HG03571 (cell line): ENCODE results near the gene TPCN1.

Experiments used
- ATAC-seq: cut with Tn5 transposase; IDR thresholded peaks from one replicate; pipeline ENCODE4 v1.9.1; 2021; ENCODE audit not compliant: unreplicated experiment

TPCN1 gene

DNA sequence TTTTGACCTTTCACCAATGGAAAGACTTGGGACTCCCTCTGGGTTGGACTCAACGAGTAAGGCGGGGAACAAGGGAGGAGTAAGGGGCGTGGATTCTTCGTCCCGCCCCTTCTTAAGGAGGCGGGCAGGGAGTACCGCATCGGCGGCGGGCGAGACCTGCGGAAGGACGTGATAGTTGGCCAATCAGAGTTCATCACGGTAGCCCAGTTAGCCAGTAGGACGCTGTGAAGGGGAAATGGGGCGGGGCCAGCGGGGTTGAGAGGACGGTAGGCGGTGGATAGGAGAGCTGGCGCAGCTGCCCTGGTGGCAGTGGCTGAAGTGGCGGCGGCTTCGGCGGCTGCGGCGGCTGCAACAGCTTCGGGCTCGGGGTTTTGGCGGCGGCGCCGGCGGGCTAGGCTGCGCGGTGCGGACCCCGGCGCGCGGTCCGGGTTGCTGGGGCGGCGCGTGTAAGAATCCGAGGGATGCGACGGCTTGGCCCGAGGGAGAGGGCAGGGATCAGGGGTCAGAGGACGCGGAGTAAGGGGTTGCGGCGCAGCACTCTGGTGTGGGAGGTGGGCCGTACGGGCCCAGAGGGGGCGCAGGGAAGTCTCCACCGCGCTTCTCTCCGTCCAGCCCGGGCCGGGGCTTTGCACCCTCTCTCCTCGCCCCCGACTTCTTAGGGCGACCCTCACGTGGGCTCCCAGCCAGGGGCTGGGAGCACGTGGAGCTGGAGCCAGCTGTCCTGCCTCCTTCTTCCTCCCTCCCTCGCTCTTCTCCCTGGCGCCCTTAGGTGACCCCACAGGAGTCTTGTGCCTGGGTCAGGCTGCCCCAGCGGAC lies at the start of gene TPCN1:
TPCN1 (plus strand) TSS at position 284 of the 816 bp plus-strand sequence. CDS start 5,389 bp downstream, outside the sequence.
- ATAC-seq = peak; percentile 89

DNA sequence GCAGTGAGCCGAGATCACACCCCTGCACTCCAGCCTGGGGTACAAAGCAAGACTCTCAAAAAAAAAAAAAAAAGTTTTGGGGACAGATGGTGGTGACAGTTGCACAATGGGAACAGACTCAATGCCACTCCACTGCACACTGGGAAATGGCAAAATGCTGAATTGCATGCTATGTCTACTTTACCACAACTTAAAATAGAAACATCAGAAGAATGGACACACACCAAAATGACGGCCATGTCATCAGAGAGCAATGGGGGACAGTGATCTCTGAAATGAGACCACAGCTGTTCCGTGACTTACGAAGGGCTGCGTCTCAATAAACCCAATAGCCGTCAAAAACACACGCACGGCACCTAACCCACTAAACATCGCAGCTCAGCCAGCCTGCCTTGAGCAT lies 49.7 kb upstream of the TPCN1 start:
- no peak for ATAC-seq

DNA sequence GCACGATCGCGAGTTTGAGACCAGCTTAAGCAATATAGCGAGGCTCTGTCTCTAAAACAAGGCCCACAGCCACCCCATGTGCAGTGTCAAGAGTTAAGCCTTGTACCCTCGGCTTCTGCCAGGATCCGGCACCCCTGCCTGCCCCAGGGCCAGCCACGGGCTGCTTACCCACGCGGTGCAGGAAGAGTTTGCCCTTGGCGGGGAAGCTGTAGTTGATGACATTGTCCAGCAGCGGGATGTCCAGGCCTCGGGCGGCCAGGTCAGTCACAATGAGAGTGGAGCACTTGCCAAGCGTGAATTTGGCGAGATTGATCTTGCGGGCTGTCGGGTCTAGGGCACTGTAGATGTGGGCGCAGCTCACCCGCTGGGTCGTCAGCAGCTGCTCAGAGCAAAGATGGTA lies 49.1 kb upstream of the TPCN1 start:
- ATAC-seq = no peak

DNA sequence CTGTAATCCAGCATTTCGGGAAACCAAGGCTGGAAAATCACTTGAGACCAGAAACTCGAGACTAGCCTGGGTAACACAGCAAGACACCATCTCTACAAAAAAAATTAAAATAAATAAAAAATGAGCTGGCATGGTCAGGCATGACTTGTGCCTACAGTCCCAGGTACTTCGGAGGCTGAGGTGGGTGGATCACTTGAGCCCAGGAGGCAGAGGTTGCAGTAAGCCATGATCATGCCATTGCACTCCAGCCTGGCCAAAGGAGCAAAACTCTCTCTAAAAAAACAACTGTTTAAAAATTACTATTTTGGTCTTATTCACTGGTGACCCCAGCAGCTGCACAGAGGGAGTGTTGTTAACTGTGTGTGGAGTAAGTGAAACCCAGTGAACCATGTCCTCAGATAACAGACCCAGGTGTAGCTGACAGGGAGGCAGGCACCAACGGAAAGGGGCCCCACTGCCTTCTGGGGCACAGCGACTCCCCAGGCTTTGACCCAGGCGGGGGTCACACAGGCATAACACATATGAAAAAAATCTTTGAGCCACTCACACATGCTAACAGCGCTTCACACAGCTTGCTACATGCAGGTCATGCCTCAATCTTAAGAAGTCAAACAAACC lies 48.1 kb upstream of the TPCN1 start:
- ATAC-seq = no peak

DNA sequence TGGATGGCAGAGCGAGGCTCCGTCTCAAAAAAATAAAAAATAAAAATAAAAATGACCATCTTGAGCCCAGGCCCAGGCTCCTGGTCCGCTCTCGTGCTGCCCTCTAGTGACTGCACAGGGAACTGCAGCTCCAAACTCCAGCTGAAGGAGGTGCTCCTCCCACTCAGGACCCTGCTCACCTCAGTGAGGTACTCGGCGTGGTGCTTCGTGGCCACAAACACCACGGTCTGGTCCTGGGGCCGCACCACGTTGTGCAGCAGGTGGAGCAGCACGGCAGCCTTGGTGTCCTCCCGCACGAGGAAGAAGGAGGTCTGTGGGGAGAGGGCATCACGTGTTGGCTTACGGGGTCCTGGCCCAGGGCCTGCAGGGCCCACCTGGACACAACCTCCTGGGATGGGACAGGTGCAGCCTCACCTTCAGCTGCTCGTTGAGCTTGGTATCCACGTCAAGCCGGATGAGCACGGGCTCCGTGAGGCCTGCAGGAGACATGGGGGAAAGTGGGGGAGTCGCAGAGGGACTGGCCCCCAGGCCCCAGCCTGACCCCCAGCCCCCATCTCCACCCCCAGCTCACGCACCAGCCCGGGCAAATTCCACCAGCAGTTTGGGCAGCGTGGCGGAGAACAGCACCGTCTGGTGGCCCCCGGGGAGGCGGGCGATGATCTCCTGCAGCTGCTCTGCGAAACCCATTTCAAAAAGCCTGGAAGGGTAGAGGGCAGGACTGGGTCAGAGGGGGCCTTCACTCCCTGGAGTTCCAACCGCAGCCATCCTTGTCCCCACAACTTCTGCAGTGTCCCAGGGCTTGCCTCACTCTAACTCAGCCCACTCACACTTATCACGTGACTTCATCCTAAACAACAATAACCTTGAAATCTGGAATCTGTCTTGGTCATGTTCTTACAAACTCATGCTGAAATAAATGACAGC lies 46.5 kb upstream of the TPCN1 start:
- ATAC-seq = peak; percentile 44

DNA sequence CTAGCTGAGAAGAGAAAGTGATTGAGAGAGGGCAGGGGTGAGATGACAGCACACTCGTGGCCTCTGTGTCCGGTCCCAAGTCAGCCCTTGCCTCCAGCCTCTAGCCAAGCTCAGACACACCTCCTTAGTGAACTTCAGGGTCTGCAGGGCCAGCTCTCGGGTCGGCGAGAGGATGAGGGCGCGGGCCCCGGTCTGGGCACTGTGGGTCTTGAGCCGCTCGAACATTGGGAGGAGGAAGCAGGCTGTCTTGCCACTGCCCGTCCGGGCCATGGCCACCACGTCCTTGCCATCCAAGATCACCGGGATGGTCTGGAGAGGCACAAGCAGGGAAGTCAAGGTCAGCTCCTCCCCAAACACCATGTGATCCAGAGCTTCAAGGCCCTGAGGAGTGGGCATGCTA lies 42.2 kb upstream of the TPCN1 start:
- ATAC-seq = no peak

DNA sequence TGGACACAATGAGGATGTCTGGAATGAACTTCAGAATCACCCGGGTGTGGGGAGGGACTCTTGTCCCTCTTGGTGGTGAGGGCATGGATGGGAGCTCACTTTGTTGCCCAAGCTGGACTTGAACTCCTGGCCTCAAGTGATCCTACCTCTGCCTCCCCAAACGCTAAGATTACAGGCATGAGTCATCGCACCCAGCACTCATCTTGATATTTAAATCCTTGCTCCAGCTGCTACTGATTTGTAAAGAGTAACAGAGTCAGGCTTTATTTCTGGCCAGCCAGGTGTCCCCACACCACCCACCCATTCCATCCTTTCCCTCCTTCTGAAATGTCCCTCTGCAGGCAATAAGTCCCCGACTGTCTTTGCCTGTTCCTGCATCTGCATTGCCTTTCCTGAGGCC lies 40.9 kb upstream of the TPCN1 start:
- ATAC-seq = no peak

DNA sequence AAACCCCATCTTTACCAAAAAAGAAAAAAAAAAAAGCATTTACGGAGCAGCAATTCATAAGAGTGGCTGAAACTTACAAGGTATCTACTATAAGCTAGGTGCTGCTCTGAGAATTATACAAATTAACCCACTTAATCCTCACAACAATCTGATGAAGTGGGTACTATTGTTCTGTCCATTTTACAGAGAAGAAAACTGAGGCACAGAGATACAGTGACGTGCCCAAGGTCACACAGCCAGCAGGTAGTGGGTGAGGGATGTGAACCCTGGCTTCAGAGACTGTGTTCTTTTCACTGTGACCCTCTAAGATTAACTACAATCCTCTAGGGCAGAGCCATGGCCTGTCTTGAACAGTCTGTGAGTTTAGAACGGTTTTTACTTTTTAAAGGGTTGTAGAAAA lies 39.3 kb upstream of the TPCN1 start:
- ATAC-seq = no peak

DNA sequence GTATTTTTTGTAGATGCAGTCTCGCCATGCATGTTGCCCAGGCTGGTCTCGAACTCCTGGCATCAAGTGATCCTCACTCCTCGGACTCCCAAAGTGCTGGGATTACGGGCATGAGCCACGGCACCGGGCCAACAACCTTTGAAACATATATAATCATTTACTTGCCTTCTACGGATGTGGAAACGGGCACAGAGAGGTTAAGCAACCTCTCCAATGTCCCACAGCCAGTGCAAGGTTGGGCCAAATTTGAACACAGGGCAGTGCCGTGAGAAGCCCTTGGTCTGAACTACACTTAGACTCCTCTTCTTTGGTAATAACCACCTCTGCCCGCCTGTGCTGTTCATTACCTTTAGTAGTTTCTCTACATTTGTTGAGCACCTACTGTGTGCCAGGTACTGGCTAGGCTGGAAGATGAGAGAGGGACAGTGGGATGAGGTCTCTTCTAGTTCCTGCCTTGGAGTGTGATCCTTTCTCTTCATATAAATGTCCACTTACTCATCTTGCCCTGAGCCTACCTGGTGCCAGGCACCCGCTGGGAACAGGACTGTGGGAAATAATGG lies 38.2 kb upstream of the TPCN1 start:
- ATAC-seq = no peak

DNA sequence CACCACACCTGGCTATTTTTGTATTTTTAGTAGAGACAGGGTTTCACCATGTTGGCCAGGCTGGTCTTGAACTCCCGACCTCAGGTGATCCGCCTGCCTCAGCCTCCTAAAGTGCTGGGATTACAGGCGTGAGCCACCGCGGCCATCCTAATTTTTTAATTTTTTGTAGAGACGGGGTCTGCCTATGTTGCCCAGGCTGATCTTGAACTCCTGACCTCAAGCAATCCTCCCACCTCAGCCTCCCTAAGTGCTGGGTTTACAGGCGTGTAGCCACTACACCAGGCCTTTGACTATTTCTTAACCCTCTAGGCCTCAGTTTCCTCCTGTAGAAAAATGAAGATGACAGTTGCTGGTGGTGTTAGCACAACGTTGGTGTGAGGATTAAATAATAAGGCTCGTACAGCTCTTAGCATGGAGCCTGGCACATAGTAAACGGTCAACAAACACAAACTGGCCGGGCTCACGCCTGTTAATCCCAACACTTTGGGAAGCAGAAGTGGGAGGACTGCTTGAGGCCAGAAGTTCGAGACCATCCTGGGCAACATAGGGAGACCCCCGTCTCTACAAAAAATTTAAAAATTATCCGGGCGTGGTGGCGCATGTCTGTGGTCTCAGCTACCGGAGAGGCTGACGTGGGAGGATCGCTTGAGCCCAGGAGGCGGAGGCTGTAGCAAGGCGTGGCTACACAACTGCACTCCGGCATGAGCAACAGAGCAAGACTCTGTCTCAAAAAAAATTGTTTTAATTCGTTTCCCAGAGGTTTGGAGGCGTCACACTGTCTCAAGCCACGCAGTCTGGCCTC lies 37.0 kb upstream of the TPCN1 start:
- peak; percentile 51 for ATAC-seq

DNA sequence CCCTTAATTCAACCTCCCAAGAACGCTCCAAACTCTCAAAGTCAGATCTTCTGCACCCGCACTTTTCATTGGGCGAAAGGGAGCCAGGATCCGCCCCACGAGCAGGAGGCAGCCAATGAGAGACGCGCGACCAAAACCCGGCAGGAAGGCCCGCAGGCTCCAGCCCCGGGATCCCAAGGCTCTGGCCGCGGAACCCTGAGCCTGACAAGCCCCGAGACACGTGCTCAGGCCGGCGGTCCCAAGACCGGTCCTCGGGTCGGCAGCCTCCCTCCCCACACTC lies 36.4 kb upstream of the TPCN1 start:
- ATAC-seq = peak; percentile 70

DNA sequence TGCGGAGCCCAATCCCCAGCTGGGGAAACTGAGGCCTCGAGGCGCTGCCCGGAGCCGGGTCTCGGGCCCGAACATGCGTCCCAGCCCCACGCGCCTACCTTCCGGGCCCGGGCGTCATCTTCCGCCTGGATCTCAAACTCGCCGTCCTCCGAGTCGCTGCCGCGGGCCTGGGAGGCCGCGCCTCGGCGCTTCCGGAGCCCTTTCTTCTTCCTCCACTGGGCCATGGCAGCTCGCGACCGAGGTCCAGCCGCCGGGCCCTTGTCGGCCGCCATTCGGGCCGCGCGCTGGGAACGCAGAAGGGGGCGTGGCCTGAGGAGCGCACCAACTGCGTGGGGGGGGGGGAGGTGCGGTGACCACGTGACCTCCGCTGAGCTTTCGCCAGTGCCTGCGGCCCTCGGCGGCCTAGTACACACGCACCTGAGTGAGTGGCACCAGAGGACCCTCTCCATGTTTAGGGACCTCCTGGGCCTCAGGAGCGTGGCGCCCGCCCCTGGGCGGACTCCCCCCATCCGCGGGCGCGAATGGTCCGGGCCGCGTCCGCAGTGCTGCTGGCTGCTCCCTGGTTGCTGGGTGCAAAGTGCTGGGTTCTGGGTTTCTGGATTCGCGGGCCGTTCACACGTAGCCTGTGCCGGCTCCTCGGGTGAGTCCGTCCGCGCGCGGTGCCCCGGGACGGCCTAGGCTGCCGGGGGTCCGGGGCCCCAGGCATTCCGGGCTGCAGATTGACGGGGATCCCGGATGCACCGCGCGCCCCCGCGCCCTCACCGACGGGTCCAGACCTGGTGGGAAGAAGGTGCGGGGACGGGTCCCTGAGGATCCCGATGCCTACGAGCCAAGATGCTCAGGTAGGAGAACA lies 35.9 kb upstream of the TPCN1 start, which contains the start of the genes DDX54 and RITA1:
DDX54 (minus strand) TSS at position 299 of the 853 bp plus-strand sequence; CDS start at position 272, 27 bp downstream.
RITA1 (plus strand) TSS at position 542 of the 853 bp plus-strand sequence. CDS start 1,026 bp downstream, outside the sequence.
- ATAC-seq = peak; percentile 42

DNA sequence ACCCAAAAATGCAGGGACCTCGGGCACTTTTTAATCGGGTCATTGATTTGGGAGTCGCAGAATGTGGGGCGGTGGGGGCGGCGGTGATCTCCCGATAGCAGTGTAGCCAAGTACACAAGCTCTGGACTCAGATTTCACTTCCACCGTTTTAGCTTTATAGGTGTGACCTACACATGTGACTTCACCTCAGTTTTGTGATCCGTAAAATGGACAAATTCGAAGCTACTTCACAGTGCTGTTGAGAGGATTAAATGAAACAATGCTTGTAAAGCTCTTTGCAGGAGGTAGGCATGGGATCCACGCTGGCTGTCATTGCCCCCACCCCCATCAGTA lies 35.3 kb upstream of the TPCN1 start:
- no peak for ATAC-seq

DNA sequence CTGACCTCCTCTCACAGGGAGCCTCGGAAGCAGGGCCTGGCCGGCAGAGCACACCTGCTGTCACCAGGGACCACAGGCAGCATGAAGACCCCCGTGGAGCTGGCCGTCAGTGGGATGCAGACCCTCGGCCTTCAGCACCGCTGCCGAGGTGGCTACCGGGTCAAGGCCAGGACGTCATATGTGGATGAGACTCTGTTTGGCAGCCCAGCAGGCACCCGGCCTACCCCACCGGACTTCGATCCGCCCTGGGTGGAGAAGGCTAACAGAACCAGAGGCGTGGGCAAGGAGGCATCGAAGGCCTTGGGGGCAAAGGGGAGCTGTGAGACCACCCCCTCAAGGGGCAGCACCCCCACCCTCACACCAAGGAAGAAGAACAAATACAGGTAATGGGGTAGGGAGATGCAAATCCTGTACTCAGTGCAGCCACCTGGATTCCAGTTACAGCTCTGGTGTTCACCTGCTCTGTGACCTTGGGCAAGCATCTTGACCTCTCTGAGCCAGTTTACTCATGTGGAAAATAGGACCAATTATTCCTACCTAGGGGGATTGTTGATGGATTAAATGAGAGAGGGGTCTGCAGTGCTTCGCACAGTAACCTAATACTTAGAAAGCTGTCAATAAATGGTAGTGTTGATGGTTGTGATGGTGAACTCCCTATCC lies 34.5 kb upstream of the TPCN1 start:
- ATAC-seq = no peak

DNA sequence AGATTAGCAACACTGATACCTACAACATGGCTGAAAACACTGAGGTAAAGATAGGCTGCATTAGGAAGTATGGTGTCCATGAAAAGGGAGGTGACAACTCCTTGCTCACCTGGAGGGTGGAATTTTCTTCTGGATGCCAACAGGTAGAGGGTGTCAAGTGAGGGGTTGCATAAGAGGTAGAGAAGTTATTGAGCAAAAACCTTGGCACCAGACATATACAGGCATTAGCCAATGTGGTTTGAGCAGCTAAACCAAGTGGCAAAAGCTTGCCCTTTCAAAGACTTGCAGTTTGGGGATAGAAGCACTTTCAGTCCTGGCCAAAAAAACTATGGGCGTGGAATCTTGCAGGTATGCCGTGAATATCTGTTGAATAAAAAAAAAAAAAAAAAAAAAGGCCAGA lies 31.9 kb upstream of the TPCN1 start:
- no peak for ATAC-seq

DNA sequence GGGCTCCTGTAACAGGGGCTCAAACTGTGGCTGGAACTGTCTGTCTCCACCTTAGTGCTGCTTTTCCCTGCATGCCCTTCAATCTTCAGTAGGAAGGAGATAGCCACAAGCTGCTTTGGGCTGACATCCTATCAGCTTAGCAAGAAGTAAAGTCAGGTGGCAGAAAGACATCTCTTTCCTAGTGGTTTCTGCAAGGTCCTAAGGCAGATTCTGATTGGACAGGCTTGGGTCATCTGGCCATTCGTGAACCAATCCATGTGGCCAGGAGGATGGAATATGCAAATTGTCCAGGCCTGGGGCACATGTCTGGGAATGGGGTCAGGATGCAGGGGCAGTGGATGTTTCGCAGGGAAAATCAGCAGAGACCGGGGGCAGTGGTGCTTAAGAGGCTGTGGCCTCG lies 30.5 kb upstream of the TPCN1 start:
- ATAC-seq = no peak

DNA sequence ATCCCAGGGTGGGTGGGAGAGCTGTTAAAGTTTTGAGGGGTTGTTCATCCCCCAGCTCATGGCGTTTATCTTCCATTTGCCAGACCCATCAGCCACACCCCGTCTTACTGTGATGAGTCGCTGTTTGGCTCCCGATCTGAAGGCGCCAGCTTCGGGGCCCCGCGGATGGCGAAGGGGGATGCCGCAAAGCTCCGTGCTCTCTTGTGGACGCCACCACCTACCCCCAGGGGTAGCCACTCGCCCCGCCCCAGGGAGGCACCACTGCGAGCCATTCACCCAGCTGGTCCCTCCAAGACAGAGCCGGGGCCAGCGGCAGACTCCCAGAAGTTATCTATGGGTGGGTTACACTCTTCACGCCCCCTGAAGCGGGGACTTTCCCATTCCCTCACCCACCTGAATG lies 30.0 kb upstream of the TPCN1 start:
- ATAC-seq = no peak

DNA sequence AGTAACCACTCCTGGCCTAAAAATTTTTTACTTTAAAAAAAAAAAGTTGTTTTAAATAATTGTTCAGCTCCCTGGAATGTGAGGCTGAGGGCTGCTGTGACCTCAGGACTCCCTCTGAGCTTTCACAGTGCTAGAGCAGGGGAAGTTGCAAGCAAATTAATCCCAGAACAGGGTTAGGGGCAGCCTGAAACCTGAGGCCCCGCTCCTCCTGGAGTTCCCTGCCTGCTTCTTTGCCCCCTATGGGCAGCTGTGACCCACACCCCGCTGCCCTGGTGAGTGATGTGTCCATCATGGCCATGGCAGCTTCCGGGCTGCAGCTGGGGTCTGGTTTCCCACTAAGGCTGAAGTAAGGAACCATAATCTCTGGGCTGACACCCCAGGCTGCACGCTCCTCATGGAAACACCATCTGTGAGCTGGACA lies 26.3 kb upstream of the TPCN1 start:
- ATAC-seq = no peak

DNA sequence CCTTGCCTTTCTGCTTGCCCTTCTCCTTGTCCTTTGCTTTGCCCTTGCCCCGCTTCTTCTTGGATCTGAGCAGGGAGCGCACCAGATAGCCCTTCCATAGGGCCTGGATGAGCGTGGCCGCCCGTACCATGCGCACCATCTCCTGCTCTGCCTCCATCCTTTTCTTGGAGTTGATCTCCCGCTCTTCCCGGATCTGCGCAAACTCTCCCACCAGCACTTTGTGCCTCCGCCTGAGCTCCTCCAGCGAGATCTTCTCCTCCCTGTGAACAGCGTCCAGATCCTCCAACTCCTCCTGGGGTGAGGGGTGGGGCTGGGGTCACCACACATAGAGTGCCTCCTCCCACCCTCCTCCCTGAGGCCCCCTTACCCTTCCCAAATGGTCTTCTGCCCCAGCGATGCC lies 25.7 kb upstream of the TPCN1 start:
- no peak for ATAC-seq
